ENCODE measurements around the gene LRRFIP2. TPM values are rescaled to one million over a fixed set of nuclear protein-coding genes. Genes with fewer than 3 reads are reported as not detected.
"Not testable (repeated sequence)": the region's sequence is repeated elsewhere in the genome, so short reads cannot be mapped to it uniquely, and the experiment has no call there.

The LRRFIP2 gene
- total RNA-seq, 4 donors from 2014 or later, result 59.0 to 122 (median 72.5) TPM

DNA sequence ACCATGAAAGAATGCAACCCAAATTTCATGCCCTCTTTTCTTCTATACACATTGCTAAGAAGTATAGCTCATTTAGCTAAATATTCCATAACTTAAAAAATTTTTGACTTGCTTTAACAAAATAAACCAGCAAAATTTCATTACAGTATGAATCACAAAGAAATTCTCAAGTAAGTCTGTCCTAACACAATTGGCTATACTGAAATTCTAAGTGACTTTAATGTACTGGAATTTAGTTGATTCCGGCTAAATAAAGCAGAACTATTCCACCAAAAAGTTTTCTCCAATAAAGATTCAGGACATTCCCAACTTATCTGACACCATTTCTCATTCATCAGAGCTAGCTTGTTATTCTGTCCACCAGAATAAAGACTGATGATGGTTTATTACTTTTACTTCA is 23.8 kb downstream of the LRRFIP2 start:
- no peak for DNase-seq (ENCODE audit: low spot score in 2 of 2)
- no peaks in the 10 kb centered on the region for H3K9me3 ChIP-seq
- H3K27ac ChIP-seq, result no peak overlapping the region
- TF ChIP-seq EP300 (IDR thresholded peaks at IDR 0.05) (no peak), POLR2AphosphoS5 (IDR thresholded peaks at IDR 0.05) (no peak)
- TF ChIP-seq, protein P1, sequence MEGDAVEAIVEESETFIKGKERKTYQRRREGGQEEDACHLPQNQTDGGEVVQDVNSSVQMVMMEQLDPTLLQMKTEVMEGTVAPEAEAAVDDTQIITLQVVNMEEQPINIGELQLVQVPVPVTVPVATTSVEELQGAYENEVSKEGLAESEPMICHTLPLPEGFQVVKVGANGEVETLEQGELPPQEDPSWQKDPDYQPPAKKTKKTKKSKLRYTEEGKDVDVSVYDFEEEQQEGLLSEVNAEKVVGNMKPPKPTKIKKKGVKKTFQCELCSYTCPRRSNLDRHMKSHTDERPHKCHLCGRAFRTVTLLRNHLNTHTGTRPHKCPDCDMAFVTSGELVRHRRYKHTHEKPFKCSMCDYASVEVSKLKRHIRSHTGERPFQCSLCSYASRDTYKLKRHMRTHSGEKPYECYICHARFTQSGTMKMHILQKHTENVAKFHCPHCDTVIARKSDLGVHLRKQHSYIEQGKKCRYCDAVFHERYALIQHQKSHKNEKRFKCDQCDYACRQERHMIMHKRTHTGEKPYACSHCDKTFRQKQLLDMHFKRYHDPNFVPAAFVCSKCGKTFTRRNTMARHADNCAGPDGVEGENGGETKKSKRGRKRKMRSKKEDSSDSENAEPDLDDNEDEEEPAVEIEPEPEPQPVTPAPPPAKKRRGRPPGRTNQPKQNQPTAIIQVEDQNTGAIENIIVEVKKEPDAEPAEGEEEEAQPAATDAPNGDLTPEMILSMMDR (IDR thresholded peaks at IDR 0.05), result no peak
- no peaks in the 10 kb centered on the region for H3K27me3 ChIP-seq
- H3K36me3 ChIP-seq, result peaks cover 18% of the 10 kb centered on the region
- peaks cover 10% of the 10 kb centered on the region for H3K4me1 ChIP-seq
- no peak overlapping the region for H3K4me3 ChIP-seq
- WGBS, result 98% methylated on average over 1 of the region's 1 CpG

DNA sequence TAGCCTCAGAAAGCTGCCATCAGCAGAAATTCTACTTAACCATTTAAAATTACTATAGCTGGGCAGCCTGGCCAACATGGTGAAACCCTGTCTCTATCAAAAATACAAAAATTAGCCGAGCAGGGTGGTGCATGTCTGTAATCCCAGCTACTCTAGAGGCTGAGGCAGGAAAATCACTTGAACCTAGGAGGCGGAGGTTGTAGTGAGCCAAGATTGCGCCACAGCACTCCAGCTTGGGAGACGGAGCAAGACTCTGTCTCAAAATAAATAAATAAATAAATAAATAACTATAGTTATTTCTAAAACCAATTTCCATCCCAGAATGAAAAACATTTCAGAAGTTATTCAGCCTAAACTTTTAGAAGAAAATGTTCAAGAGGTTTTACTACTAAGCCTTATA is 25.1 kb downstream of the LRRFIP2 start:
- Histone ChIP-seq H3K36me3 (peaks cover 18% of the 10 kb centered on the region), H3K4me1 (peaks cover 19% of the 10 kb centered on the region), H3K27ac (no peak overlapping the region), H3K27me3 (no peaks in the 10 kb centered on the region), H3K4me3 (no peak overlapping the region), H3K9me3 (no peaks in the 10 kb centered on the region)
- WGBS, result 86% methylated on average over 4 of the region's 4 CpGs
- no peak for DNase-seq (ENCODE audit: low spot score in 2 of 2)
- TF ChIP-seq EP300 (IDR thresholded peaks at IDR 0.05) (no peak), POLR2AphosphoS5 (IDR thresholded peaks at IDR 0.05) (no peak), POLR2A (IDR thresholded peaks at IDR 0.05) (no peak)
- TF ChIP-seq, protein P1 (IDR thresholded peaks at IDR 0.05), result no peak

DNA sequence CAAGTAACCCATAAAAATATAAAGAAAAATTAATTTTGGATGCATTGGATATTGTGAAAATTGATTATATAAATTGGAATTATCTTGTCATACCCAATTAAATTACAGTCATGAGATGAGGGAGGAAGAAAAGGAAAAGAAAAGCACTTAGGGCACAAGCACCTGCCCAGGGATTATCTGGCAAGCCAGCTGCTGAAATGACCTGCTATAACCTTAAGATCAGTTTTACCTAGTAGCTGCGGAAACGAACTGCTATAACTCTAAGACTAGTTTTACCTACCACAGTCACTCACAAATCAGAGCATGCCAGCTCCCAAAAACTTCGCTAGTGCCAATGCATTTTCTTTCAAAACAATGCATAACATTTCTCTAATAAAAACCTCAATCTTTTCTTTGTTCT is 26.2 kb downstream of the LRRFIP2 start:
- no peak for DNase-seq (ENCODE audit: low spot score in 2 of 2)

DNA sequence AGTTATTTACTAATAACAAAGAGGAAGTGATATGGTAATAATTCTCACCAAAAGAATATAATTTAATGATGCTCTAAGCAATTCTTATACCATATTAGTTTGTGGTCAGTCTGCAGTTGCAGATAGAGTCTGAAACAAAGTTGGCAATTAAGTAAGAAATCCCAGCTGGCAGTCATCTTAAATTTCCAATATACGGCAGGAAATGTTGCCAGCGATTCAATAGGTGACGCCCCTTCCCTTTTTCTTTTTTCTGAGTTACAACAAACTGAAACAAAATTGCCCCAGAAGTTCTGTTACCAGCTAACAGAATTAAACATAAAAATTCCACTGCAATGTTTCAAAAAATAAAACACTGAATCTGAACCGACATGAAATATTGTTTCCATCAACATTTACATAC is 26.7 kb downstream of the LRRFIP2 start:
- peaks cover 28% of the 10 kb centered on the region for H3K36me3 ChIP-seq
- no peaks in the 10 kb centered on the region for H3K27me3 ChIP-seq
- no peaks in the 10 kb centered on the region for H3K9me3 ChIP-seq
- peaks cover 19% of the 10 kb centered on the region for H3K4me1 ChIP-seq
- TF ChIP-seq POLR2A (IDR thresholded peaks at IDR 0.05), result no peak
- TF ChIP-seq EP300 (IDR thresholded peaks at IDR 0.05), result no peak
- TF ChIP-seq POLR2AphosphoS5 (IDR thresholded peaks at IDR 0.05), result no peak
- H3K4me3 ChIP-seq, result no peak overlapping the region
- no peak for DNase-seq (ENCODE audit: low spot score in 2 of 2)
- no peak overlapping the region for H3K27ac ChIP-seq
- 61% methylated on average over 4 of the region's 4 CpGs for WGBS

More for the DNA sequence above, 26.2 kb downstream of the LRRFIP2 start:
- H3K27ac ChIP-seq, result no peak overlapping the region
- H3K4me1 ChIP-seq, result peaks cover 19% of the 10 kb centered on the region
- H3K27me3 ChIP-seq, result no peaks in the 10 kb centered on the region
- WGBS, result 77% methylated on average over 3 of the region's 3 CpGs
- no peak overlapping the region for H3K4me3 ChIP-seq
- peaks cover 25% of the 10 kb centered on the region for H3K36me3 ChIP-seq
- H3K9me3 ChIP-seq, result no peaks in the 10 kb centered on the region
- no peak for TF ChIP-seq EP300 (IDR thresholded peaks at IDR 0.05)
- no peak for TF ChIP-seq POLR2A (IDR thresholded peaks at IDR 0.05)
- no peak for TF ChIP-seq POLR2AphosphoS5 (IDR thresholded peaks at IDR 0.05)
- TF ChIP-seq, protein P1 (IDR thresholded peaks at IDR 0.05), result no peak

DNA sequence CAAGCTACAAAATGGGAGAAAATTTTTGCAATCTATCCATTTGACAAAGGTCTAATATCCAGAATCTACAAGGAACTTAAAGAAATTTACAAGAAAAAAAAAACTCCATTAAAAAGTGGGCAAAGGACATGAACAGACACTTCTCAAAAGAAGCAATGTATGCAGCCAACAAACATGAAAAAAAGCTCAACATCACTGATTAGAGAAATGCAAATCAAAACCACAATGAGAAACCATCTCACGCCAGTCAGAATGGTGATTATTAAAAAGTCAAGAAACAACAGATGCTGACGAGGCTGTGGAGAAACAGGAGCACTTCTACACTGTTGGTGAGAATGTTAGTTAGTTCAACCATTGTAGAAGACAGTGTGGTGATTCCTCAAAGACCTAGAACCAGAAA is 27.5 kb downstream of the LRRFIP2 start:
- H3K27me3 ChIP-seq; H3K4me3 ChIP-seq; DNase-seq (ENCODE audit: low spot score in 2 of 2); H3K9me3 ChIP-seq; H3K27ac ChIP-seq: not testable (repeated sequence)
- Histone ChIP-seq H3K4me1 (peaks cover 19% of the 10 kb centered on the region), H3K36me3 (peaks cover 28% of the 10 kb centered on the region)
- 98% methylated on average over 2 of the region's 2 CpGs for WGBS

DNA sequence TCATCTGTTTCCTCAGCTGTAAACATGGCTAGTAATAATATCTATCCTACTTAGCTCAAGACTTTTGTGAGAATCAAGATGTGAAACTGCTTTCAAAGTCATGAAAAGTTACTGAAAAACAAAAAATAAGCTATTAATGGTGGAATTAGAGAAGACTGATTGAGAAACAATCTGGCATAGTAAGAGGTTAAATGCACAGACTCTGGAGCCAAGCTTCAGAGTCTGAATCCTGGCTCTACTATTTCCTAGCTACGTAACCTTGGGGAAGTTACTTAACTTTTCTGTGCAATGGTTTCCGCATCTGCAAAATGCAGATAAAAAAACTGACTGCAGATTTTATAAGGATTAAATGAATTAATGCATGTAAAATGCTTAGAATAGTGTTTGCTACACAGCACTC is 28.8 kb downstream of the LRRFIP2 start:
- DNase-seq (ENCODE audit: low spot score in 2 of 2), result no peak
- TF ChIP-seq, protein P1 (IDR thresholded peaks at IDR 0.05), result no peak
- no peak for TF ChIP-seq EP300 (IDR thresholded peaks at IDR 0.05)
- no peak for TF ChIP-seq POLR2AphosphoS5 (IDR thresholded peaks at IDR 0.05)
- no peak for TF ChIP-seq POLR2A (IDR thresholded peaks at IDR 0.05)
- H3K27me3 ChIP-seq, result no peaks in the 10 kb centered on the region
- H3K36me3 ChIP-seq, result peaks cover 28% of the 10 kb centered on the region
- no peaks in the 10 kb centered on the region for H3K9me3 ChIP-seq
- H3K4me1 ChIP-seq, result peaks cover 19% of the 10 kb centered on the region
- no peak overlapping the region for H3K4me3 ChIP-seq
- WGBS, result 28% methylated on average over 2 of the region's 2 CpGs
- peak overlapping the region; percentile 12 for H3K27ac ChIP-seq

All from suprapubic skin (tissue), 4 donors.